ENCODE data around the gene HOXA3.

HOXA3 gene

DNA sequence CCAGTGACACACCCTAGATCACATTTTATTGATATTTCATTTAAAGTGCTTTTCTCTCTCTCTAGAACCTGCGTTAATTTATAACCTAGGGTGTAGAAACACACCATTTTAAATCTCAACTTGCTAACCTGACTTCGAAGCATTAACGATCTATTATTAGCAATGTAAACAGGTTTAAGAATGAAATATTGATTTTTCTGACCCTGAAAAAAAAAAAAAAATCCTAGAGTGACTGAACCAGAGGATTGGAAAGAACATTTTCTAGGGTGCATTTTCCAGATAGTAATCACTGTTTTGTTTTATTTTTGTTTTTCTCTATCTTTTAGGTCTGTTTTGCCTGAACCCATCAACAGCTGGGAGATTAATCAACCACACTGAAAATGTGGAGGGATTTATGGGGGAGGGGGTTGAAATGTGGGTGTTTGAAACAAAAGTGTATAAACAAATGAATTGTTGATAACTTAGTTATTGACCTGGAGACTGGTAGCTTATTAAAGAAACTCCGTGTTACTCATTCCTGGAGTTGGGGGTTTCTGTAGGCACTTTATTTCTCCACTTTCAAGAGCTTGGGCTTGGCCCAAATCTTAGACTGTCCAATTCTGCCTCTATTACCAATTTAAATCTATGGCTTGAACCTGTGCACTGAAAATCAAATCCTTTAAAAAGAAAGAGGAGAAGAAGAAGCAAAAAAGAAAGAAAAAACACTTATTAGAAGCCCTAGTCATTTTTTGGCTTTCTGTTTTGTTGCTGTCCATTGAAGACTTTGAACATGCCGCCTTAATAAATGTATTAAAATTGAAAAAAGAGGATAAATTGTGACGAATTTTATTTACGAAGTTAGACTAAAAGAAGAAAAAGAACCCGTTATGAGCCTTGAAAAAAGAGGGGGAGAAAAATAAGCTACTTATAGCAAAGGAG lies 52.7 kb downstream of the HOXA3 start:
- DNase-seq, result no peak

DNA sequence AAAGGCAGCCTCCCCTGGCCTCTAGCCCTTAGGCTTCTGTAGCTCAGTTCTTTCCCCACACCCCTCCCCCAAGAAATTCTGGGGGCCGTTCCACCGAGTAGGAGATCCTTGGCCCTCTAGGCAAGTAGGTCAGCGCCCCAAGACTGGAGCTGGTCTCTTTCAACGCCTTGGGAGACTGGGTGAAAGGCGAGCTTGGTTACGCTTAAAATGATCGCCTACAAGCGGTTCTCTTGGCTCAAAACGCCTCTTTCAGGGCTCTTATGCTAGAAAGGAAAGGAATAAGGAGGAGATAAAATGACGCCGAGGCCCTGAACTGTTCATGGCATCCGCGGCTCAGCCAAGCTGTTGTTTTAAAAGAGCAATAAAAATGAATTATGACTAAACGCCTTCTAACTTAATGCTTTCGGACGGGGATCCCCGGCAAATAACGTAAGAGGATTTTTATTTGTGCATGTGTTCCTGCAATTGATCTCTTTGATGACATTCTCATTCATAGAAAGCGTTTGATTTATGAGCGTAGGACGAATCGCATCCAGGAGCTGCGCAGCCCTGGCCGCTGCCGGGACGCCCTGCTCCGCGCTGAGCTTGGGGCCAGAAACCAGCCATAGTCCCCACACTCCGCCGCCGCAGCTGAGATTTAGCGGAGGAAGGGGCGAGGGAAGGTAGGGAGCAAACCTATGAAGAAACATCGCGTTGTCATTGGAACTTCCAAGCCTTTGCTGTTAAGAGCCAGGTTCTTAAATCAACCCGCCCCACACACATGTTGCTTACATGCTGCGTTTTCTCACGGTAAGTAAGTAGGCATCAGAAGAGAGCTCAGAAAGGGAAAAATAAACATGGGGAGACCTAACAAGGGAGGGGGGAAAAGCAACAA lies 53.6 kb downstream of the HOXA3 start:
- DNase-seq, result peak; percentile 72

DNA sequence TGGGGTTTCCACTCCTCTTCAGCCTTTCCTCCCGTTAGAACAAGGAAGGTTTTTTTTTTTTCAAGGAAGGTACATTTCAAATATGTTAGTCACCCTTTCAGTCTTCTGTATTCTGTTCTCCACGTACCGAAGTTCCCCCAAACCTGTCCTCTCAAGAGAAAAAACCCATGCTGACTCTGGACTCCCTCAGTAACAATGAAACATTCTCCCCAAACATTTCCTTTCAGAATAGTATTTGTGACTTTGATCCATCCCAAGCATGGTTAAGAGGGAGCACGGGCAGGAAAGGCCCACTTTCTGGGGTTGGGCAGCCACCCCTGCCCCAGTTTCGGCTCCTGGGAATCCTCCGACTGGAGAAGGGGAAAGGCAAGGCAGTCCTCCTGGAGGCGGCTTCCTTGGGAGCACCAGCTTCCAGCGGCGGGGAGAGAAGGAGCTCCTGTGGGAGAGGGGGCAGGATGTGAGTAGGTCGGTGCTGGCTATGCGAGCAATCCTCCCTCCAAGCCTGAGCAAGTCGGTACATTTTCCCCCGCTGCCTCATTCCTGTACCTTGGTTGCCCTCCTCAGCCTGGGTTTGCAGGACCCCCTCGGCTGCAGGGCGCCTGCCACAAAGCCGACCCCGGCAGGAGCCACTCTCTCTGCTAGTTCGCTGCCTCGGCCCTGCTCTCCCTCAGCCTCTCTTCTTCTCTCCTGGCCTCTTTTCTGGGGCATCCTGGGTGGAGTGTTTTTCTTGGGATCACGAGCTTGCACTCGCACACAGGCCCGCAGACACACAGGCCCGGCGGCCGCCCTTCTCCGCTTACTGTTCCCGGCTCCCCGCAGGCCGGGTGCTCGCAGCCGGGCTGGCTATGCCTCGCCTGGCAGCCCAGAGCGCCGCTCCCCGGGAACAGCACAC lies 54.5 kb downstream of the HOXA3 start:
- DNase-seq, result no peak

GRCh38 chr7:27096768-27097514 lies 55.4 kb downstream of the HOXA3 start:
- DNase-seq, result no peak

GRCh38 chr7:27095897-27096767 lies 56.3 kb downstream of the HOXA3 start, which contains the start of gene HOXA1:
TSS of gene HOXA1 (minus strand) at chr7:27096000. CDS start at chr7:27095912, 88 bp downstream.
- DNase-seq, result peak; percentile 89

DNA sequence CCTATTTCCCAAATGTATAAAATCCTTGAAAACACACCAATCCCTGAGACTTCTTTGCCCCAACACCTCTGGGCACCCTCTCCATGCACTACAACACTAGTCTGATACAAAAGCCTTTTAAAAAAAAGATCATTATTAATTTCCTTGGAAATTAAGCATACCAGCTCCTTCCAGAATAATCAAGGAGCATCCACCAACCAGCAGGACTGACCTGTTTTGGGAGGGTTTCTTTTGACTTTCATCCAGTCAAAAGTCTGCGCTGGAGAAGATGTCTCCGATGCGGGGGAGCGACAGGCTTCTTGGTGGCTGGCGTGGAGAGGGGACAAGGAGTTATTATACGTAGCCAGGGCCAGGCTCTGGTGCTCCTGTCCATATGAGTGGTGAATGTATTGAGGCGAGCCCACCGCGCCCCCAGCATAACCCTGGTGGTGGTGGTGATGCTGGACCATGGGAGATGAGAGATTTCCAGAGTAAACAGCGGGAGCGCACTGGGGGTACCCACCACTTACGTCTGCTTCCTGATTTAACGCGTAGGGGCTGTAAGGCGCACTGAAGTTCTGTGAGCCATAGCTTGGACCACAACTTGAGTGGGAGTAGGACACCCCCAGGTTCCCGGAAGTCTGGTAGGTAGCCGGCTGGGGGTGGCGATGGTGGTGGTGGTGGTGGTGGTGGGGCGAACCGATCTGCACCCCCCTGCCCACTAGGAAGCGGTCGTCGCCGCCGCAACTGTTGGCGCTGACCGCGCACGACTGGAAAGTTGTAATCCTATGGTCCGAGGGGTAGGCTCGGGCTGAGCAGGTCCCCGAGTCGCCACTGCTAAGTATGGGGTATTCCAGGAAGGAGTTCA lies 57.1 kb downstream of the HOXA3 start:
- DNase-seq, result no peak

GRCh38 chr7:27094304-27095049 lies 57.9 kb downstream of the HOXA3 start:
- DNase-seq, result no peak

GRCh38 chr7:27093184-27093895 lies 59.0 kb downstream of the HOXA3 start:
- DNase-seq, result no peak

- no peak for DNase-seq
Observed at GRCh38 chr7:27092819-27093110, 59.6 kb downstream of the HOXA3 start.

DNA sequence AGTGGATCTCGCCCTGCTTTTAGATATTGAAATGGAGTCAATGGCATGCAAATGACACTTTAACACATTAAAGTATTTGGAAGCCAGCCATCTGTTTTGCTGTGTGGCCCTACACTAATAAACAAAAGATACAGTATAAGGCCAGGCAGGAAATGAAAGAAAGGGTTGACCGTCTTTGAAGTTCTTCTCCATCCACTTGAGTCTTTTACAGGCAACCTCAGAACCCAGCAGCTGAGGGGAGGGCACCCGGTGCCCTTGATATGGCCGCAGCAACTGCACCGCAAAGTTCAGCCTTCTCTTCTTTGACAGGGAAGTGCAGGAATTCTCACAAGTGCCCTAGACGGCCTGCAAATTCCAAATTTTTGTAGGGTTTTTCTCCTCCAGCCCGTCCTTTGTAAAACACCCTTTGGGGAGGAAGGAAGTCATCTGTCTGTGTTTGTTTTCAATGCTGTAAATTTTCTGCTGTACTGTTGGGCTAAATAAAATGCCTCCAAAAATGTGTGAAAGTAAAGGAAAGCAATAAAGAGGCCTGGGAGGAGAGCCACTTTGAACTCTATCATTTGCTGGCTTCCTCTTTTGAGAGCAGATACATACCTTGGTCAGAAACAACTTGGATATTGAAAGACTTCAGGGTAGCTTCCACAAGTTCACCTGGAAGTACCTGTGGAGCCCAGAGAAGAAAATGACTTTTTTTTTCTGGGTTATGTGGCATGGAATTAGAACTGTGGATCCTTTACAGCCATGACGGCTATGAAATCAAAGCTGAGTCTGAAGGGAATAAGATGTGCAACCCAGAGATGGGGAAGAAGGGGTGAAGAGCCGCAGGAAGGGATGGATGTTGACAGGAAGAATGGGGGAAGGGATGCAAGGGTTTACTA lies 60.2 kb downstream of the HOXA3 start:
- DNase-seq, result no peak

GRCh38 chr7:27091105-27091504 lies 61.3 kb downstream of the HOXA3 start:
- no peak for DNase-seq

- no peak for DNase-seq
Observed at GRCh38 chr7:27088002-27088922, 64.1 kb downstream of the HOXA3 start.

DNA sequence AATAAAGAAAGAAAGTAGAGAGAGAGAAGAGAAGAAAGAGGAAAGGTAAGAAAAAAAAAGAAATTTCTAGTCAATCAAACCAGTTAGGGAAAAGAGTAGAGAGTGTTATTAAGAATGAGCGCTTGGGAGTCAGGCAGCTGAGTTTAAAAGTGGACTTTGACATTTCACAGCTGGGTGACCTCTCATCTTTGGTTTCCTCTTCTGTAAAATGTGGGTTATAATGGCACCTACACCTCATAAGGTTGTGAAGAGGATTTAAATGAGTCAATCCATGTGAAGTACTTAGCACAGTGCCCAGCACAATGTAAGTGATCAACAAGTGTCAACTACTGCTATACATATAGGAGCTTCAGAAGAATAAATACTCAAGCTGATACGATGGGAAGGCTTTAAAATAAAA lies 68.7 kb downstream of the HOXA3 start:
- DNase-seq, result no peak

- DNase-seq, result no peak
Observed at GRCh38 chr7:27082171-27082570, 70.2 kb downstream of the HOXA3 start.

DNA sequence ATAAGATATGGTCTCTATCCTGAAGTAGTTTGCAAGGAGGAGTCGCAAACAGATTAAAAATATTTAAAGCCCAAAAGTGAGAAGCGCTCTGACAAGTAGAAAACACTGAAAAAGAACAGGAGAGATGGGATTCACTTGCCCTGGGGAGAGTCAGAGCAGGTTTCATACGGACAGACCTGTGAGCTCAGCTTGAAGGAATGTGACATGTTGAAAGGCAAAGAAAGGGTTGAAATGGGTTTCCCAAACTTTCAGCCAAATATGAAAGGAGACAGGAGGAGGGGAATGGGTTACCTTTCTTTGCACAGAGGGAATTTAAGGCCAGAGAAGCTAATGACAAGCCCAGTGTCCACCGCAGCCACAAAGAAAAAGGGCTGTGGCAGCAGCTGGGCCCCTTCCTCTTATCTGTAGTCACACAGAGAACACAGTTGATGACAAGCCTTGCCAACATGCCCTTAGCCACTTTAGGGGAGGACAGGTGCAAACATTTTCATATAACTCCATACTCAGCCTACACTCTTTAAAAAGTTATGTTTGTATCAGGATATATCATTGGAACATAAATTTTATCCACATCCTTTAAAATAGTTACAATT lies 71.4 kb downstream of the HOXA3 start:
- peak; percentile 42 for DNase-seq
